PC-9 (cell line): ENCODE results near the gene CCNH.

Experiments
- CTCF ChIP-seq: fragments of 200-600 bp; sonication (generic); conservative IDR thresholded peaks from 2 replicates; pipeline ENCODE4 v1.6.1; 2017; ENCODE audit warnings: mixed run types, antibody characterized with exemption, mild to moderate bottlenecking, moderate library complexity
- EZH2 ChIP-seq: fragments of 200-600 bp; sonication (generic); IDR thresholded peaks from 2 replicates; pipeline ENCODE4 v1.8.0; 2017; ENCODE audit warnings: antibody characterized with exemption, low read depth

GRCh38 chr5:87413343-87413645, 564 bp upstream of the CCNH start:
- TF ChIP-seq CTCF = no peak
- TF ChIP-seq EZH2 = no peak
